ENCODE data around the gene CXorf58.
A peak's percentile ranks its signal among the peaks of the same experiment; 100 is the strongest.
"Not testable (repeated sequence)": the region's sequence is repeated elsewhere in the genome, so short reads cannot be mapped to it uniquely, and the experiment has no call there.

CXorf58 gene

GRCh38 chrX:23888887-23889501 is 18.8 kb upstream of the CXorf58 start:
- no peaks in the 10 kb centered on the region for H3K9me3 Mint-ChIP-seq
- no peak overlapping the region for H3K27ac Mint-ChIP-seq
- H3K36me3 Mint-ChIP-seq (ENCODE audit: low read depth), result no peaks in the 10 kb centered on the region
- no peaks in the 10 kb centered on the region for H3K27me3 Mint-ChIP-seq (ENCODE audit: low read depth)
- H3K4me1 Mint-ChIP-seq (ENCODE audit: low read depth), result peaks cover 5% of the 10 kb centered on the region
- no peak overlapping the region for H3K4me3 Mint-ChIP-seq

GRCh38 chrX:23890933-23891332 is 16.9 kb upstream of the CXorf58 start:
- H3K4me1 Mint-ChIP-seq (ENCODE audit: low read depth), result peaks cover 2% of the 10 kb centered on the region
- no peaks in the 10 kb centered on the region for H3K27me3 Mint-ChIP-seq (ENCODE audit: low read depth)
- no peaks in the 10 kb centered on the region for H3K36me3 Mint-ChIP-seq (ENCODE audit: low read depth)
- H3K4me3 Mint-ChIP-seq, result no peak overlapping the region
- H3K9me3 Mint-ChIP-seq, result no peaks in the 10 kb centered on the region
- H3K27ac Mint-ChIP-seq, result no peak overlapping the region

- not testable (repeated sequence) for H3K9me3 Mint-ChIP-seq; H3K36me3 Mint-ChIP-seq (ENCODE audit: low read depth); H3K4me1 Mint-ChIP-seq (ENCODE audit: low read depth); H3K27me3 Mint-ChIP-seq (ENCODE audit: low read depth); H3K4me3 Mint-ChIP-seq; H3K27ac Mint-ChIP-seq
Observed at GRCh38 chrX:23894993-23895392, 12.8 kb upstream of the CXorf58 start.

- not testable (repeated sequence) for H3K4me1 Mint-ChIP-seq (ENCODE audit: low read depth); H3K9me3 Mint-ChIP-seq; H3K27me3 Mint-ChIP-seq (ENCODE audit: low read depth); H3K4me3 Mint-ChIP-seq; H3K27ac Mint-ChIP-seq; H3K36me3 Mint-ChIP-seq (ENCODE audit: low read depth)
Observed at GRCh38 chrX:23896539-23896938, 11.3 kb upstream of the CXorf58 start.

GRCh38 chrX:23896981-23897380 is 10.8 kb upstream of the CXorf58 start:
- H3K36me3 Mint-ChIP-seq (ENCODE audit: low read depth), result no peaks in the 10 kb centered on the region
- H3K4me1 Mint-ChIP-seq (ENCODE audit: low read depth), result no peaks in the 10 kb centered on the region
- H3K27me3 Mint-ChIP-seq (ENCODE audit: low read depth), result no peaks in the 10 kb centered on the region
- H3K27ac Mint-ChIP-seq, result no peak overlapping the region
- no peaks in the 10 kb centered on the region for H3K9me3 Mint-ChIP-seq
- no peak overlapping the region for H3K4me3 Mint-ChIP-seq

GRCh38 chrX:23898412-23898959 is 9.3 kb upstream of the CXorf58 start:
- Mint-ChIP-seq H3K27ac (no peak overlapping the region), H3K4me3 (no peak overlapping the region), H3K36me3 (ENCODE audit: low read depth) (no peaks in the 10 kb centered on the region), H3K4me1 (ENCODE audit: low read depth) (no peaks in the 10 kb centered on the region), H3K27me3 (ENCODE audit: low read depth) (no peaks in the 10 kb centered on the region), H3K9me3 (no peaks in the 10 kb centered on the region)

GRCh38 chrX:23900220-23900797 is 7.5 kb upstream of the CXorf58 start:
- Mint-ChIP-seq H3K27me3 (ENCODE audit: low read depth) (no peaks in the 10 kb centered on the region), H3K4me1 (ENCODE audit: low read depth) (peaks cover 3% of the 10 kb centered on the region), H3K36me3 (ENCODE audit: low read depth) (peaks cover under 1% of the 10 kb centered on the region), H3K9me3 (no peaks in the 10 kb centered on the region), H3K27ac (no peak overlapping the region), H3K4me3 (no peak overlapping the region)

- no peak overlapping the region for H3K27ac Mint-ChIP-seq
- H3K36me3 Mint-ChIP-seq (ENCODE audit: low read depth), result peaks cover 2% of the 10 kb centered on the region
- H3K4me1 Mint-ChIP-seq (ENCODE audit: low read depth), result peaks cover 3% of the 10 kb centered on the region
- no peak overlapping the region for H3K4me3 Mint-ChIP-seq
- H3K27me3 Mint-ChIP-seq (ENCODE audit: low read depth), result no peaks in the 10 kb centered on the region
- no peaks in the 10 kb centered on the region for H3K9me3 Mint-ChIP-seq
Observed at GRCh38 chrX:23901060-23901459, 6.7 kb upstream of the CXorf58 start.

GRCh38 chrX:23901805-23902204 is 6.0 kb upstream of the CXorf58 start:
- no peaks in the 10 kb centered on the region for H3K9me3 Mint-ChIP-seq
- H3K4me1 Mint-ChIP-seq (ENCODE audit: low read depth), result peaks cover 7% of the 10 kb centered on the region
- H3K27ac Mint-ChIP-seq, result no peak overlapping the region
- H3K27me3 Mint-ChIP-seq (ENCODE audit: low read depth), result no peaks in the 10 kb centered on the region
- H3K4me3 Mint-ChIP-seq, result no peak overlapping the region
- H3K36me3 Mint-ChIP-seq (ENCODE audit: low read depth), result peaks cover 2% of the 10 kb centered on the region

GRCh38 chrX:23902419-23902818 is 5.4 kb upstream of the CXorf58 start:
- Mint-ChIP-seq H3K4me3 (no peak overlapping the region), H3K27ac (no peak overlapping the region), H3K36me3 (ENCODE audit: low read depth) (peaks cover 2% of the 10 kb centered on the region), H3K9me3 (no peaks in the 10 kb centered on the region), H3K27me3 (ENCODE audit: low read depth) (no peaks in the 10 kb centered on the region), H3K4me1 (ENCODE audit: low read depth) (peaks cover 7% of the 10 kb centered on the region)

GRCh38 chrX:23904096-23904495 is 3.7 kb upstream of the CXorf58 start:
- Mint-ChIP-seq H3K4me1 (ENCODE audit: low read depth) (peaks cover 11% of the 10 kb centered on the region), H3K9me3 (no peaks in the 10 kb centered on the region), H3K36me3 (ENCODE audit: low read depth) (peaks cover 2% of the 10 kb centered on the region), H3K27me3 (ENCODE audit: low read depth) (no peaks in the 10 kb centered on the region), H3K4me3 (no peak overlapping the region), H3K27ac (no peak overlapping the region)

GRCh38 chrX:23907111-23907497 is 702 bp upstream of the CXorf58 start:
- no peaks in the 10 kb centered on the region for H3K27me3 Mint-ChIP-seq (ENCODE audit: low read depth)
- no peaks in the 10 kb centered on the region for H3K9me3 Mint-ChIP-seq
- peak overlapping the region; percentile 80 for H3K4me3 Mint-ChIP-seq
- peaks cover 11% of the 10 kb centered on the region for H3K4me1 Mint-ChIP-seq (ENCODE audit: low read depth)
- peaks cover 2% of the 10 kb centered on the region for H3K36me3 Mint-ChIP-seq (ENCODE audit: low read depth)
- H3K27ac Mint-ChIP-seq, result peak overlapping the region; percentile 71

- H3K9me3 Mint-ChIP-seq, result no peaks in the 10 kb centered on the region
- H3K4me1 Mint-ChIP-seq (ENCODE audit: low read depth), result peaks cover 11% of the 10 kb centered on the region
- peaks cover 2% of the 10 kb centered on the region for H3K36me3 Mint-ChIP-seq (ENCODE audit: low read depth)
- no peaks in the 10 kb centered on the region for H3K27me3 Mint-ChIP-seq (ENCODE audit: low read depth)
- H3K4me3 Mint-ChIP-seq, result peak overlapping the region; percentile 80
- peak overlapping the region; percentile 89 for H3K27ac Mint-ChIP-seq
Observed at GRCh38 chrX:23908219-23909004, 606 bp downstream of the CXorf58 start.

- H3K9me3 Mint-ChIP-seq, result no peaks in the 10 kb centered on the region
- H3K4me3 Mint-ChIP-seq, result no peak overlapping the region
- no peaks in the 10 kb centered on the region for H3K27me3 Mint-ChIP-seq (ENCODE audit: low read depth)
- H3K27ac Mint-ChIP-seq, result no peak overlapping the region
- peaks cover 8% of the 10 kb centered on the region for H3K4me1 Mint-ChIP-seq (ENCODE audit: low read depth)
- H3K36me3 Mint-ChIP-seq (ENCODE audit: low read depth), result no peaks in the 10 kb centered on the region
Observed at GRCh38 chrX:23911126-23911835, 3.5 kb downstream of the CXorf58 start.
